OCI-LY7 (cell line): ENCODE results near the gene TAF8. TPM values are rescaled to one million over a fixed set of nuclear protein-coding genes. Genes with fewer than 3 reads are reported as not detected.

Source experiments
- BruUV-seq: library from RNA; stranded (reverse); fragments of 400-500 nt; replicated peaks from 2 replicates; lab custom pipeline; 2021; lab: Mats Ljungman, UMichigan
- CTCF ChIA-PET: fragments of 300-600 bp; sonication (Branson Sonifier 250); formaldehyde crosslinking; loops from one replicate; lab custom pipeline; 2022; ENCODE audit warnings: antibody characterized with exemption; ENCODE audit not compliant: unreplicated experiment; lab: Charles Lee
- POLR2A ChIA-PET: fragments of 300-600 bp; sonication (Branson Sonifier 250); formaldehyde crosslinking; loops from one replicate; lab custom pipeline; 2022; ENCODE audit warnings: antibody characterized with exemption; lab: Charles Lee
- DNase-seq: peaks from one replicate; pipeline ENCODE4 v3.0.0-alpha.2; 2015; ENCODE audit warnings: low spot score
- H2AFZ ChIP-seq: fragments of 200-600 bp; sonication (generic), shearing (Covaris generic); 2 replicates; pipeline ENCODE4 v1.6.1; 2014; ENCODE audit warnings: mild to moderate bottlenecking, antibody characterized with exemption, low read length, moderate library complexity
- H3K27ac ChIP-seq: fragments of 200-600 bp; sonication (generic); 2 replicates; pipeline ENCODE4 v1.5.1; 2014; ENCODE audit warnings: mixed run types, low read depth, mild to moderate bottlenecking, moderate library complexity, low read length, inconsistent platforms; ENCODE audit not compliant: poor library complexity, severe bottlenecking
- H3K36me3 ChIP-seq: fragments of 200-600 bp; sonication (generic); 2 replicates; pipeline ENCODE4 v1.6.1; 2014; ENCODE audit warnings: mild to moderate bottlenecking, antibody characterized with exemption, low read length, moderate library complexity, mixed read lengths; ENCODE audit not compliant: insufficient read depth
- H3K4me1 ChIP-seq: fragments of 200-600 bp; sonication (generic); 2 replicates; pipeline ENCODE4 v1.5.1; 2014; ENCODE audit warnings: mild to moderate bottlenecking, low read length; ENCODE audit not compliant: insufficient read depth, poor library complexity, severe bottlenecking
- H3K4me2 ChIP-seq: fragments of 200-600 bp; sonication (generic); 2 replicates; pipeline ENCODE4 v1.6.1; 2014; ENCODE audit warnings: mild to moderate bottlenecking, low read length
- H3K4me3 ChIP-seq: fragments of 200-600 bp; sonication (generic); 2 replicates; pipeline ENCODE4 v1.5.1; 2014; ENCODE audit warnings: mild to moderate bottlenecking, low read depth, low read length; ENCODE audit not compliant: poor library complexity, severe bottlenecking
- H3K79me2 ChIP-seq: fragments of 200-600 bp; sonication (generic); 2 replicates; pipeline ENCODE4 v1.6.1; 2016; ENCODE audit warnings: low read depth, mild to moderate bottlenecking, low read length, moderate library complexity, mixed read lengths; ENCODE audit not compliant: insufficient read depth
- H3K9me2 ChIP-seq: fragments of 200-600 bp; sonication (generic); 2 replicates; pipeline ENCODE4 v1.6.1; 2016; ENCODE audit warnings: mild to moderate bottlenecking, low read length, mixed read lengths; ENCODE audit not compliant: insufficient read depth
- H3K9me3 ChIP-seq: fragments of 200-600 bp; sonication (generic); 2 replicates; pipeline ENCODE4 v1.6.1; 2014; ENCODE audit warnings: mild to moderate bottlenecking, mixed run types, low read length, mixed read lengths
- H4K20me1 ChIP-seq: fragments of 200-600 bp; sonication (generic); 2 replicates; pipeline ENCODE4 v1.6.1; 2014; ENCODE audit warnings: mild to moderate bottlenecking, antibody characterized with exemption, low read length, moderate library complexity, mixed read lengths; ENCODE audit not compliant: insufficient read depth
- EZH2phosphoT487 ChIP-seq: fragments of 200-600 bp; sonication (generic); IDR thresholded peaks from 2 replicates; pipeline ENCODE4 v1.6.1; 2018; ENCODE audit warnings: low read depth, borderline replicate concordance, mild to moderate bottlenecking, mixed run types, antibody characterized with exemption, low read length, moderate library complexity, mixed read lengths
- intact Hi-C: fragments of 100-400 bp; cut with micrococcal nuclease; formaldehyde crosslinking; loops from one replicate; pipeline ENCODE4 v1.10.0; 2022; ENCODE audit not compliant: unreplicated experiment
- total RNA-seq, 2 experiments: library from RNA; depleted of rRNA in 1 of 2; stranded (reverse); fragments of >200 nt in 1 of 2; shearing (Covaris generic) in 1 of 2; gene quantifications; 2 replicates each; pipeline ENCODE4 v1.2.3, GENCODE V29; 2014 to 2022
- TF ChIP-seq, protein P1 (sequence below): fragments of 200-600 bp; sonication (generic); conservative IDR thresholded peaks from 2 replicates; pipeline ENCODE4 v1.5.1; 2014; ENCODE audit warnings: mild to moderate bottlenecking, antibody characterized with exemption, low read length, moderate library complexity, mixed read lengths

TAF8 gene
- total RNA-seq, 2 experiments from 2014 or later = 35.1 to 47.8 TPM

- Histone ChIP-seq H3K36me3 (peaks cover 11% of the 10 kb centered on the region; the same call in 1 of the 2 replicates), H3K9me2 (no peaks in the 10 kb centered on the region), H4K20me1 (no peaks in the 10 kb centered on the region; the same call in 1 of the 2 replicates), H3K4me3 (no peak overlapping the region), H3K79me2 (peaks cover 46% of the 10 kb centered on the region; the same call in 1 of the 2 replicates), H2AFZ (peak overlapping the region; percentile 20; the same call in 1 of the 2 replicates), H3K4me1 (peaks cover 82% of the 10 kb centered on the region), H3K9me3 (no peaks in the 10 kb centered on the region), H3K27ac (peak overlapping the region; percentile 84), H3K4me2 (peak overlapping the region; percentile 65)
- ChIA-PET CTCF (interaction anchor here (0.7 to 2.6 kb wide), 4 partner anchors 35 to 255 kb away, joined by 3 to 10 read pairs (median 6); partner anchors contain the start of genes BYSL and MED20), POLR2A (interaction anchor here (0.6 to 3.3 kb wide), 15 partner anchors 9 to 149 kb away, joined by 3 to 30 read pairs (median 5); partner anchors contain the start of genes BYSL, CCND3, MED20 and USP49)
- DNase-seq = no peak
- intact Hi-C loops = loop anchor here (10.0 kb wide), 2 partner anchors 437 to 497 kb away; partner anchors contain the start of gene FOXP4
- no peak for TF ChIP-seq EZH2phosphoT487
- TF ChIP-seq, protein P1, sequence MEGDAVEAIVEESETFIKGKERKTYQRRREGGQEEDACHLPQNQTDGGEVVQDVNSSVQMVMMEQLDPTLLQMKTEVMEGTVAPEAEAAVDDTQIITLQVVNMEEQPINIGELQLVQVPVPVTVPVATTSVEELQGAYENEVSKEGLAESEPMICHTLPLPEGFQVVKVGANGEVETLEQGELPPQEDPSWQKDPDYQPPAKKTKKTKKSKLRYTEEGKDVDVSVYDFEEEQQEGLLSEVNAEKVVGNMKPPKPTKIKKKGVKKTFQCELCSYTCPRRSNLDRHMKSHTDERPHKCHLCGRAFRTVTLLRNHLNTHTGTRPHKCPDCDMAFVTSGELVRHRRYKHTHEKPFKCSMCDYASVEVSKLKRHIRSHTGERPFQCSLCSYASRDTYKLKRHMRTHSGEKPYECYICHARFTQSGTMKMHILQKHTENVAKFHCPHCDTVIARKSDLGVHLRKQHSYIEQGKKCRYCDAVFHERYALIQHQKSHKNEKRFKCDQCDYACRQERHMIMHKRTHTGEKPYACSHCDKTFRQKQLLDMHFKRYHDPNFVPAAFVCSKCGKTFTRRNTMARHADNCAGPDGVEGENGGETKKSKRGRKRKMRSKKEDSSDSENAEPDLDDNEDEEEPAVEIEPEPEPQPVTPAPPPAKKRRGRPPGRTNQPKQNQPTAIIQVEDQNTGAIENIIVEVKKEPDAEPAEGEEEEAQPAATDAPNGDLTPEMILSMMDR = no peak
- BruUV-seq = no TSS peak
Observed at GRCh38 chr6:42041481-42042053, 8.8 kb upstream of the TAF8 start.

GRCh38 chr6:42042108-42042507 is 8.2 kb upstream of the TAF8 start:
- POLR2A ChIA-PET = interaction anchor here (0.6 to 3.3 kb wide), 11 partner anchors 10 to 150 kb away, joined by 3 to 30 read pairs (median 6); partner anchors contain the start of genes BYSL, CCND3 and MED20
- CTCF ChIA-PET = interaction anchor here (0.8 to 2.6 kb wide), 3 partner anchors 120 to 256 kb away, joined by 5 to 10 read pairs (median 6); partner anchors contain the start of genes BYSL and MED20
- peak overlapping the region; percentile 84 for H3K27ac ChIP-seq
- H4K20me1 ChIP-seq = no peaks in the 10 kb centered on the region; the same call in 1 of the 2 replicates
- peaks cover 47% of the 10 kb centered on the region; the same call in 1 of the 2 replicates for H3K79me2 ChIP-seq
- no peak for TF ChIP-seq EZH2phosphoT487
- TF ChIP-seq, protein P1 = no peak
- DNase-seq = no peak
- no TSS peak for BruUV-seq
- no peak overlapping the region for H2AFZ ChIP-seq
- no peak overlapping the region for H3K4me2 ChIP-seq
- intact Hi-C loops = loop anchor here (10.0 kb wide), 2 partner anchors 437 to 497 kb away; partner anchors contain the start of gene FOXP4
- H3K36me3 ChIP-seq = peaks cover 8% of the 10 kb centered on the region; the same call in 1 of the 2 replicates
- no peaks in the 10 kb centered on the region for H3K9me3 ChIP-seq
- H3K9me2 ChIP-seq = no peaks in the 10 kb centered on the region
- H3K4me3 ChIP-seq = no peak overlapping the region
- peaks cover 87% of the 10 kb centered on the region for H3K4me1 ChIP-seq
